ENCODE results near the gene SIL1.
"Not testable (repeated sequence)": the region's sequence is repeated elsewhere in the genome, so short reads cannot be mapped to it uniquely, and the experiment has no call there.

SIL1 gene

GRCh38 chr5:139171779-139172404, 26.3 kb downstream of the SIL1 start:
- no peak for DNase-seq

GRCh38 chr5:139167952-139168720, 30.0 kb downstream of the SIL1 start:
- DNase-seq: no peak

GRCh38 chr5:139167533-139167932, 30.6 kb downstream of the SIL1 start:
- no peak for DNase-seq

GRCh38 chr5:139167063-139167462, 31.1 kb downstream of the SIL1 start:
- no peak for DNase-seq

- DNase-seq: not testable (repeated sequence)
Observed at GRCh38 chr5:139164897-139165296, 33.3 kb downstream of the SIL1 start.

GRCh38 chr5:139164020-139164419, 34.1 kb downstream of the SIL1 start:
- DNase-seq: no peak

- no peak for DNase-seq
Observed at GRCh38 chr5:139162448-139162847, 35.7 kb downstream of the SIL1 start.

- DNase-seq: no peak
Observed at GRCh38 chr5:139158791-139159190, 39.4 kb downstream of the SIL1 start.

- no peak for DNase-seq
Observed at GRCh38 chr5:139157556-139157955, 40.6 kb downstream of the SIL1 start.

GRCh38 chr5:139156814-139157213, 41.4 kb downstream of the SIL1 start:
- no peak for DNase-seq

- no peak for DNase-seq
Observed at GRCh38 chr5:139155333-139155732, 42.8 kb downstream of the SIL1 start.

- no peak for DNase-seq
Observed at GRCh38 chr5:139151902-139152301, 46.3 kb downstream of the SIL1 start.

GRCh38 chr5:139150367-139150999, 47.7 kb downstream of the SIL1 start:
- no peak for DNase-seq

- DNase-seq: no peak
Observed at GRCh38 chr5:139149477-139150199, 48.5 kb downstream of the SIL1 start.

GRCh38 chr5:139148986-139149385, 49.2 kb downstream of the SIL1 start:
- DNase-seq: no peak

- DNase-seq: no peak
Observed at GRCh38 chr5:139148306-139148705, 49.9 kb downstream of the SIL1 start.

- DNase-seq: no peak
Observed at GRCh38 chr5:139147483-139148087, 50.6 kb downstream of the SIL1 start.

- no peak for DNase-seq
Observed at GRCh38 chr5:139146809-139147482, 51.2 kb downstream of the SIL1 start.

- DNase-seq: no peak
Observed at GRCh38 chr5:139141446-139142204, 56.5 kb downstream of the SIL1 start.

- DNase-seq: no peak
Observed at GRCh38 chr5:139140591-139141071, 57.5 kb downstream of the SIL1 start.

GRCh38 chr5:139138809-139139208, 59.4 kb downstream of the SIL1 start:
- DNase-seq: no peak

All from CD4-positive, alpha-beta T cell treated with Interleukin-12 subunit alpha and Interleukin-12 subunit beta, for 1 hour (primary cell).